HepG2 (cell line): ENCODE data around the gene EAF1. TPM values are rescaled to one million over a fixed set of nuclear protein-coding genes. Genes with fewer than 3 reads are reported as not detected.

Source experiments
- AGO2 ChIP-seq: fragments of 200-400 bp; formaldehyde crosslinking; optimal IDR thresholded peaks from 2 replicates; pipeline ENCODE3; 2017; ENCODE audit warnings: mild to moderate bottlenecking, low read depth, low read length, moderate library complexity
- BHLHE40 ChIP-seq: IDR thresholded peaks from 2 replicates; pipeline ENCODE4 v1.6.1; 2011; ENCODE audit warnings: low read length, improper control_type of control experiment
- CBX5 ChIP-seq: sonication (generic); formaldehyde crosslinking; IDR thresholded peaks from 2 replicates; pipeline ENCODE4 v1.4.0; 2020; ENCODE audit warnings: missing genetic modification reagents, borderline replicate concordance
- DPF2 ChIP-seq: sonication (generic); formaldehyde crosslinking; IDR thresholded peaks from 2 replicates; pipeline ENCODE4 v1.4.0; 2020; ENCODE audit warnings: mild to moderate bottlenecking, low read depth, missing genetic modification reagents, borderline replicate concordance
- DR1 ChIP-seq: sonication (generic); formaldehyde crosslinking; IDR thresholded peaks from 2 replicates; pipeline ENCODE4 v1.8.0; 2021; ENCODE audit warnings: mild to moderate bottlenecking, missing genetic modification reagents, inconsistent platforms
- EP300 ChIP-seq, 3 experiments: sonication (generic) in 1 of 3; formaldehyde crosslinking in 1 of 3; IDR thresholded peaks; 2 replicates each; pipeline versions ENCODE4 v1.5.1 to v1.6.1; 2011 to 2020; ENCODE audit warnings: low read depth in 2 of 3, low read length in 2 of 3, borderline replicate concordance in 1 of 3, improper control_type of control experiment in 1 of 3, mild to moderate bottlenecking in 1 of 3, missing genetic modification reagents in 1 of 3, moderate library complexity in 1 of 3
- FOXA3 ChIP-seq: IDR thresholded peaks from 2 replicates; pipeline ENCODE4 v1.6.1; 2016; ENCODE audit warnings: missing genetic modification reagents, missing compliant biosample characterization
- GFI1 ChIP-seq: sonication (generic); formaldehyde crosslinking; IDR thresholded peaks from 2 replicates; pipeline ENCODE4 v1.5.0; 2020; ENCODE audit warnings: missing genetic modification reagents, mild to moderate bottlenecking, borderline replicate concordance
- IRF2 ChIP-seq: IDR thresholded peaks from 2 replicates; pipeline ENCODE4 v1.6.1; 2018; ENCODE audit warnings: missing genetic modification reagents, missing compliant biosample characterization
- KDM3A ChIP-seq: IDR thresholded peaks from 2 replicates; pipeline ENCODE4 v1.6.1; 2018; ENCODE audit warnings: low read depth, missing compliant biosample characterization
- MTA3 ChIP-seq: sonication (generic); formaldehyde crosslinking; IDR thresholded peaks from 2 replicates; pipeline ENCODE4 v1.4.0; 2020; ENCODE audit warnings: missing genetic modification reagents
- RAD21 ChIP-seq: fragments of 450-650 bp; formaldehyde crosslinking; IDR thresholded peaks from 2 replicates; pipeline ENCODE4 v1.5.0; 2020; ENCODE audit warnings: mild to moderate bottlenecking
- SIN3B ChIP-seq: fragments of 150-350 bp; IDR thresholded peaks from 2 replicates; pipeline ENCODE4 v1.6.1; 2014; ENCODE audit warnings: low read length
- SMYD3 ChIP-seq: sonication (generic); formaldehyde crosslinking; IDR thresholded peaks from 2 replicates; pipeline ENCODE4 v1.8.1; 2023; ENCODE audit warnings: mild to moderate bottlenecking, missing genetic modification reagents
- SP4 ChIP-seq: sonication (generic); formaldehyde crosslinking; IDR thresholded peaks from 2 replicates; pipeline ENCODE4 v1.8.1; 2023; ENCODE audit warnings: mild to moderate bottlenecking, missing genetic modification reagents
- THAP11 ChIP-seq: IDR thresholded peaks from 2 replicates; pipeline ENCODE4 v1.6.1; 2016; ENCODE audit warnings: missing biosample characterization, missing genetic modification reagents
- TRIM24 ChIP-seq: sonication (generic); formaldehyde crosslinking; IDR thresholded peaks from 2 replicates; pipeline ENCODE4 v1.8.0; 2022; ENCODE audit warnings: mild to moderate bottlenecking, missing genetic modification reagents
- ZFP1 ChIP-seq: IDR thresholded peaks from 2 replicates; pipeline ENCODE4 v1.6.1; 2016
- ZIK1 ChIP-seq: sonication (generic); formaldehyde crosslinking; IDR thresholded peaks from 2 replicates; pipeline ENCODE4 v1.5.0; 2020; ENCODE audit warnings: mild to moderate bottlenecking, low read depth, missing genetic modification reagents, borderline replicate concordance
- ZMYM3 ChIP-seq: sonication (generic); formaldehyde crosslinking; IDR thresholded peaks from 2 replicates; pipeline ENCODE4 v1.5.1; 2020; ENCODE audit warnings: mild to moderate bottlenecking, missing genetic modification reagents
- ZNF224 ChIP-seq: sonication (generic); formaldehyde crosslinking; IDR thresholded peaks from 2 replicates; pipeline ENCODE4 v1.5.0; 2020; ENCODE audit warnings: mild to moderate bottlenecking, missing genetic modification reagents
- ZNF564 ChIP-seq: sonication (generic); formaldehyde crosslinking; IDR thresholded peaks from 2 replicates; pipeline ENCODE4 v1.8.1; 2023; ENCODE audit warnings: mild to moderate bottlenecking, missing genetic modification reagents
- ZNF839 ChIP-seq: sonication (generic); formaldehyde crosslinking; IDR thresholded peaks from 2 replicates; pipeline ENCODE4 v1.4.0; 2020; ENCODE audit warnings: missing genetic modification reagents, mild to moderate bottlenecking, borderline replicate concordance
- polyA plus RNA-seq, 8 experiments: library from polyadenylated mRNA; depleted of rRNA in 3 of 8; stranded (reverse) in 7 of 8; unstranded in 1 of 8; fragments of >200 nt; fragmentation: Illumina TruSeq in 4 of 8; extraction: Trizol in 4 of 8; gene quantifications; 2 replicates each; pipeline versions ENCODE4 v1.2.1 to v1.2.3, GENCODE V29; 2011 to 2016; ENCODE audit warnings: low read depth in 4 of 8, missing spikeins in 1 of 8, mixed read lengths in 1 of 8; ENCODE audit not compliant: insufficient read depth in 1 of 8
- total RNA-seq, 5 experiments: library from RNA; depleted of rRNA; stranded (reverse); fragments of >200 nt; fragmentation: Illumina TruSeq; extraction: Trizol; gene quantifications; 2 replicates each; pipeline ENCODE4 v1.2.3, GENCODE V29; 2016; ENCODE audit warnings: low read depth in 1 of 5
- TF ChIP-seq, protein P1 (sequence below): sonication (generic); formaldehyde crosslinking; IDR thresholded peaks from 2 replicates; pipeline ENCODE4 v1.8.0; 2022; ENCODE audit warnings: mild to moderate bottlenecking, missing genetic modification reagents, borderline replicate concordance
- TF ChIP-seq, protein P2 (sequence below): IDR thresholded peaks from 2 replicates; pipeline ENCODE4 v1.6.1; 2016; ENCODE audit warnings: low read depth
- TF ChIP-seq, protein P3 (sequence below): sonication (generic); formaldehyde crosslinking; conservative IDR thresholded peaks from 2 replicates; pipeline ENCODE4 v1.4.0; 2020; ENCODE audit warnings: missing genetic modification reagents

The EAF1 gene
- total and polyA plus RNA-seq, 2 of the 13 experiments (the other 11 are each of a cell fraction or from before 2014, with no cell fraction given), result 8.1 to 30.0 TPM

GRCh38 chr3:15377961-15378791 lies 49.2 kb upstream of the EAF1 start (continued):
- TF ChIP-seq SMYD3 (CRISPR knock-in tag) (no peak), KDM3A (CRISPR knock-in tag) (peak; percentile 39; the same call in 1 of the 2 replicates), MTA3 (CRISPR knock-in tag) (no peak), SP4 (CRISPR knock-in tag) (peak; percentile 90), ZNF839 (0 out of 2 replicates have a peak, but pooled peaks have one; percentile 77), AGO2 (no peak), ZMYM3 (CRISPR knock-in tag) (no peak), EP300 (IDR thresholded peaks at IDR 0.05; ENCODE audit: low read depth in 2 of 2, low read length in 2 of 2) (no peak; a peak in 1 of 4 replicates), EP300 (CRISPR knock-in tag; IDR thresholded peaks at IDR 0.05; ENCODE audit: borderline replicate concordance) (no peak), ZIK1 (CRISPR knock-in tag) (no peak), THAP11 (CRISPR knock-in tag) (peak; percentile 90), GFI1 (0 out of 2 replicates have a peak, but pooled peaks have one; percentile 34), RAD21 (peak; percentile 78), IRF2 (peak; percentile 62), FOXA3 (CRISPR knock-in tag) (peak; percentile 57), DPF2 (no peak), CBX5 (CRISPR knock-in tag) (peak; percentile 62; the same call in 1 of the 2 replicates), ZFP1 (CRISPR knock-in tag) (0 out of 2 replicates have a peak, but pooled peaks have one; percentile 50), TRIM24 (CRISPR knock-in tag) (no peak), ZNF224 (CRISPR knock-in tag) (no peak), SIN3B (no peak), DR1 (no peak), BHLHE40 (0 out of 2 replicates have a peak, but pooled peaks have one; percentile 24), ZNF564 (CRISPR knock-in tag) (no peak)
- TF ChIP-seq, protein P1, sequence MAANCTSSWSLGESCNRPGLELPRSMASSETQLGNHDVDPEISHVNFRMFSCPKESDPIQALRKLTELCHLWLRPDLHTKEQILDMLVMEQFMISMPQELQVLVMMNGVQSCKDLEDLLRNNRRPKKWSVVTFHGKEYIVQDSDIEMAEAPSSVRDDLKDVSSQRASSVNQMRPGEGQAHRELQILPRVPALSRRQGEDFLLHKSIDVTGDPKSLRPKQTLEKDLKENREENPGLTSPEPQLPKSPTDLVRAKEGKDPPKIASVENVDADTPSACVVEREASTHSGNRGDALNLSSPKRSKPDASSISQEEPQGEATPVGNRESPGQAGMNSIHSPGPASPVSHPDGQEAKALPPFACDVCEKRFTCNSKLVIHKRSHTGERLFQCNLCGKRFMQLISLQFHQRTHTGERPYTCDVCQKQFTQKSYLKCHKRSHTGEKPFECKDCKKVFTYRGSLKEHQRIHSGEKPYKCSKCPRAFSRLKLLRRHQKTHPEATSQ (CRISPR knock-in tag), result peak; percentile 42; the same call in 1 of the 2 replicates
- TF ChIP-seq, protein P2, sequence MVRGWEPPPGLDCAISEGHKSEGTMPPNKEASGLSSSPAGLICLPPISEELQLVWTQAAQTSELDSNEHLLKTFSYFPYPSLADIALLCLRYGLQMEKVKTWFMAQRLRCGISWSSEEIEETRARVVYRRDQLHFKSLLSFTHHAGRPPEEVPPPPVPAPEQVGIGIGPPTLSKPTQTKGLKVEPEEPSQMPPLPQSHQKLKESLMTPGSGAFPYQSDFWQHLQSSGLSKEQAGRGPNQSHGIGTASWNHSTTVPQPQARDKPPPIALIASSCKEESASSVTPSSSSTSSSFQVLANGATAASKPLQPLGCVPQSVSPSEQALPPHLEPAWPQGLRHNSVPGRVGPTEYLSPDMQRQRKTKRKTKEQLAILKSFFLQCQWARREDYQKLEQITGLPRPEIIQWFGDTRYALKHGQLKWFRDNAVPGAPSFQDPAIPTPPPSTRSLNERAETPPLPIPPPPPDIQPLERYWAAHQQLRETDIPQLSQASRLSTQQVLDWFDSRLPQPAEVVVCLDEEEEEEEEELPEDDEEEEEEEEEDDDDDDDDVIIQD (CRISPR knock-in tag), result peak; percentile 89
- TF ChIP-seq, protein P3, sequence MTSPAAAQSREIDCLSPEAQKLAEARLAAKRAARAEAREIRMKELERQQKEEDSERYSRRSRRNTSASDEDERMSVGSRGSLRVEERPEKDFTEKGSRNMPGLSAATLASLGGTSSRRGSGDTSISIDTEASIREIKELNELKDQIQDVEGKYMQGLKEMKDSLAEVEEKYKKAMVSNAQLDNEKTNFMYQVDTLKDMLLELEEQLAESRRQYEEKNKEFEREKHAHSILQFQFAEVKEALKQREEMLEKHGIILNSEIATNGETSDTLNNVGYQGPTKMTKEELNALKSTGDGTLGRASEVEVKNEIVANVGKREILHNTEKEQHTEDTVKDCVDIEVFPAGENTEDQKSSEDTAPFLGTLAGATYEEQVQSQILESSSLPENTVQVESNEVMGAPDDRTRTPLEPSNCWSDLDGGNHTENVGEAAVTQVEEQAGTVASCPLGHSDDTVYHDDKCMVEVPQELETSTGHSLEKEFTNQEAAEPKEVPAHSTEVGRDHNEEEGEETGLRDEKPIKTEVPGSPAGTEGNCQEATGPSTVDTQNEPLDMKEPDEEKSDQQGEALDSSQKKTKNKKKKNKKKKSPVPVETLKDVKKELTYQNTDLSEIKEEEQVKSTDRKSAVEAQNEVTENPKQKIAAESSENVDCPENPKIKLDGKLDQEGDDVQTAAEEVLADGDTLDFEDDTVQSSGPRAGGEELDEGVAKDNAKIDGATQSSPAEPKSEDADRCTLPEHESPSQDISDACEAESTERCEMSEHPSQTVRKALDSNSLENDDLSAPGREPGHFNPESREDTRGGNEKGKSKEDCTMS (CRISPR knock-in tag), result no peak
